GM12878 (cell line): Measurements from ENCODE around the gene OAS1. TPM values are rescaled to one million over a fixed set of nuclear protein-coding genes. Genes with fewer than 3 reads are reported as not detected.

Experiments
- CHD2 ChIP-seq: IDR thresholded peaks from 2 replicates; pipeline ENCODE4 v1.6.1; 2011; ENCODE audit warnings: low read depth, low read length, improper control_type of control experiment, borderline replicate concordance
- NFXL1 ChIP-seq: fragments of 450-650 bp; IDR thresholded peaks from 2 replicates; pipeline ENCODE4 v1.6.1; 2017; ENCODE audit warnings: antibody characterized with exemption, mild to moderate bottlenecking, borderline replicate concordance
- SMAD1 ChIP-seq: fragments of 450-650 bp; IDR thresholded peaks from 2 replicates; pipeline ENCODE4 v1.6.1; 2018; ENCODE audit warnings: mild to moderate bottlenecking, low read depth; ENCODE audit not compliant: partially characterized antibody
- TCF7 ChIP-seq: IDR thresholded peaks from 2 replicates; pipeline ENCODE4 v1.6.1; 2014; ENCODE audit warnings: antibody characterized with exemption, borderline replicate concordance
- polyA plus RNA-seq, 11 experiments: library from polyadenylated mRNA; depleted of rRNA in 4 of 11; unstranded in 6 of 11; stranded (reverse) in 5 of 11; fragments of >200 nt; fragmentation: Nextera tagmentation in 4 of 11; fragmentation: Illumina TruSeq in 1 of 11; extraction: Ambion mirVana in 4 of 11; extraction: Trizol in 1 of 11; gene quantifications; 1 replicate in 1 of 11; 2 replicates in 10 of 11; pipeline versions ENCODE4 v1.2.1 to v1.2.3, GENCODE V29; 2011 to 2016; ENCODE audit warnings: inconsistent platforms in 2 of 11, missing spikeins in 2 of 11, low read depth in 1 of 11
- total RNA-seq, 4 experiments: library from RNA; depleted of rRNA in 3 of 4; stranded (reverse); fragments of >200 nt in 3 of 4; fragmentation: Illumina TruSeq in 1 of 4; extraction: Trizol in 1 of 4; gene quantifications; 2 replicates each; pipeline versions ENCODE4 v1.2.1 to v1.2.3, GENCODE V29; 2013 to 2021
- TF ChIP-seq, protein P1 (sequence below): fragments of 450-650 bp; IDR thresholded peaks from 2 replicates; pipeline ENCODE4 v1.6.1; 2018; ENCODE audit warnings: borderline replicate concordance, mild to moderate bottlenecking; ENCODE audit not compliant: partially characterized antibody
- TF ChIP-seq, protein P2 (sequence below): IDR thresholded peaks from 2 replicates; pipeline ENCODE4 v1.6.1; 2011; ENCODE audit warnings: mild to moderate bottlenecking, low read depth, low read length, moderate library complexity; ENCODE audit not compliant: insufficient replicate concordance
- TF ChIP-seq, protein P3 (sequence below): fragments of 450-650 bp; formaldehyde crosslinking; IDR thresholded peaks from 2 replicates; pipeline ENCODE4 v1.4.0; 2022; ENCODE audit warnings: mild to moderate bottlenecking, moderate library complexity

Gene OAS1
- total and polyA plus RNA-seq, 10 of the 15 experiments (the other 5 are each of a cell fraction or from before 2014, with no cell fraction given) = 44.7 to 287 (median 64.3) TPM

DNA sequence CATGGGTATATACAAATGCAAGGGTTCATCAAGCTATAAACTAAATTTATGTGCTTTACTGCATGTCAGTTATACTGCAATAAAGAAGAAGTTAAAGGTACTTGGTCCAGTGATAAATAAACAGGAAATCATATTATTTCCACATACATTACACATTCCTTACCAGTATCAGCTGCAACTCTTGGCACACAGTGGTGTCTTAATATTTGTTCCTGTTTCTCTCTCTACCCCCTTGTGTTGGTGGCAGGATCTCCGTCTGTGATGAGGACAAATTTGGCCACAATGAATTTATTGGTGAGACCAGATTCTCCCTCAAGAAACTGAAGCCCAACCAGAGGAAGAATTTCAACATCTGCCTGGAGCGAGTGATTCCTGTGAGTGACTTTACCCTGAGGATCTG lies 19.2 kb upstream of the OAS1 start (continued):
- TF ChIP-seq NFXL1 (no peak), SMAD1 (no peak), TCF7 (no peak), CHD2 (no peak)
- TF ChIP-seq, protein P1, sequence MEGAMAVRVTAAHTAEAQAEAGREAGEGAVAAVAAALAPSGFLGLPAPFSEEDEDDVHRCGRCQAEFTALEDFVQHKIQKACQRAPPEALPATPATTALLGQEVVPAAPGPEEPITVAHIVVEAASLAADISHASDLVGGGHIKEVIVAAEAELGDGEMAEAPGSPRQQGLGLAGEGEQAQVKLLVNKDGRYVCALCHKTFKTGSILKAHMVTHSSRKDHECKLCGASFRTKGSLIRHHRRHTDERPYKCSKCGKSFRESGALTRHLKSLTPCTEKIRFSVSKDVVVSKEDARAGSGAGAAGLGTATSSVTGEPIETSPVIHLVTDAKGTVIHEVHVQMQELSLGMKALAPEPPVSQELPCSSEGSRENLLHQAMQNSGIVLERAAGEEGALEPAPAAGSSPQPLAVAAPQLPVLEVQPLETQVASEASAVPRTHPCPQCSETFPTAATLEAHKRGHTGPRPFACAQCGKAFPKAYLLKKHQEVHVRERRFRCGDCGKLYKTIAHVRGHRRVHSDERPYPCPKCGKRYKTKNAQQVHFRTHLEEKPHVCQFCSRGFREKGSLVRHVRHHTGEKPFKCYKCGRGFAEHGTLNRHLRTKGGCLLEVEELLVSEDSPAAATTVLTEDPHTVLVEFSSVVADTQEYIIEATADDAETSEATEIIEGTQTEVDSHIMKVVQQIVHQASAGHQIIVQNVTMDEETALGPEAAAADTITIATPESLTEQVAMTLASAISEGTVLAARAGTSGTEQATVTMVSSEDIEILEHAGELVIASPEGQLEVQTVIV = no peak
- TF ChIP-seq, protein P2, sequence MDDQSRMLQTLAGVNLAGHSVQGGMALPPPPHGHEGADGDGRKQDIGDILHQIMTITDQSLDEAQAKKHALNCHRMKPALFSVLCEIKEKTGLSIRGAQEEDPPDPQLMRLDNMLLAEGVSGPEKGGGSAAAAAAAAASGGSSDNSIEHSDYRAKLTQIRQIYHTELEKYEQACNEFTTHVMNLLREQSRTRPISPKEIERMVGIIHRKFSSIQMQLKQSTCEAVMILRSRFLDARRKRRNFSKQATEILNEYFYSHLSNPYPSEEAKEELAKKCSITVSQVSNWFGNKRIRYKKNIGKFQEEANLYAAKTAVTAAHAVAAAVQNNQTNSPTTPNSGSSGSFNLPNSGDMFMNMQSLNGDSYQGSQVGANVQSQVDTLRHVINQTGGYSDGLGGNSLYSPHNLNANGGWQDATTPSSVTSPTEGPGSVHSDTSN = no peak
- TF ChIP-seq, protein P3, sequence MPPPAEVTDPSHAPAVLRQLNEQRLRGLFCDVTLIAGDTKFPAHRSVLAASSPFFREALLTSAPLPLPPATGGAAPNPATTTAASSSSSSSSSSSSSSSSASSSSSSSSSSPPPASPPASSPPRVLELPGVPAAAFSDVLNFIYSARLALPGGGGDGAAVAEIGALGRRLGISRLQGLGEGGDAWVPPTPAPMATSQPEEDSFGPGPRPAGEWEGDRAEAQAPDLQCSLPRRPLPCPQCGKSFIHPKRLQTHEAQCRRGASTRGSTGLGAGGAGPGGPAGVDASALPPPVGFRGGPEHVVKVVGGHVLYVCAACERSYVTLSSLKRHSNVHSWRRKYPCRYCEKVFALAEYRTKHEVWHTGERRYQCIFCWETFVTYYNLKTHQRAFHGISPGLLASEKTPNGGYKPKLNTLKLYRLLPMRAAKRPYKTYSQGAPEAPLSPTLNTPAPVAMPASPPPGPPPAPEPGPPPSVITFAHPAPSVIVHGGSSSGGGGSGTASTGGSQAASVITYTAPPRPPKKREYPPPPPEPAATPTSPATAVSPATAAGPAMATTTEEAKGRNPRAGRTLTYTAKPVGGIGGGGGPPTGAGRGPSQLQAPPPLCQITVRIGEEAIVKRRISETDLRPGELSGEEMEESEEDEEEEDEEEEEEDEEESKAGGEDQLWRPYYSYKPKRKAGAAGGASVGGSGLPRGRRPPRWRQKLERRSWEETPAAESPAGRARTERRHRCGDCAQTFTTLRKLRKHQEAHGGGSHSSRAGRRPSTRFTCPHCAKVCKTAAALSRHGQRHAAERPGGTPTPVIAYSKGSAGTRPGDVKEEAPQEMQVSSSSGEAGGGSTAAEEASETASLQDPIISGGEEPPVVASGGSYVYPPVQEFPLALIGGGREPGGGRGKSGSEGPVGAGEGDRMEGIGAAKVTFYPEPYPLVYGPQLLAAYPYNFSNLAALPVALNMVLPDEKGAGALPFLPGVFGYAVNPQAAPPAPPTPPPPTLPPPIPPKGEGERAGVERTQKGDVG (CRISPR knock-in tag) = no peak
